ENCODE data around the gene HIVEP2.

DNA sequence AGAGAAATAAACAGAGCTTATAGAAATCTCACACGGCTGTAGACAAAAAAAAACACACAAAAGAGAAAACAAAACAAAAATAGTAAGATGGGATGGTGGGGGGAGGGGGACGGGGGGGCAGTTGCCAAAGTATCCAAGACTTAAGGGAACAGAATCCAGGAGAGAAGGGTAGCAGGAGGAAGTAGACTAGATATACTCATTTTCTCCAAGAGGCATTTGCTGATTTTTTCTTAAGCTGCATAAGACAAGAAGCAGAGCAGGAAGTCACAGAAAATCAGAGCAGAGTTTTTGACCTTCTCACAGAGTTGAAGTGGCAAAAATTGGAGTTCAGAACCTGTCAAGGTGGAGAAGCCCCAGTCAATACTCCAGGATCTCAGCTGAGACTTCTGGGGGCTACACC, 237.7 kb downstream of the HIVEP2 start:
- TF ChIP-seq, protein P1, sequence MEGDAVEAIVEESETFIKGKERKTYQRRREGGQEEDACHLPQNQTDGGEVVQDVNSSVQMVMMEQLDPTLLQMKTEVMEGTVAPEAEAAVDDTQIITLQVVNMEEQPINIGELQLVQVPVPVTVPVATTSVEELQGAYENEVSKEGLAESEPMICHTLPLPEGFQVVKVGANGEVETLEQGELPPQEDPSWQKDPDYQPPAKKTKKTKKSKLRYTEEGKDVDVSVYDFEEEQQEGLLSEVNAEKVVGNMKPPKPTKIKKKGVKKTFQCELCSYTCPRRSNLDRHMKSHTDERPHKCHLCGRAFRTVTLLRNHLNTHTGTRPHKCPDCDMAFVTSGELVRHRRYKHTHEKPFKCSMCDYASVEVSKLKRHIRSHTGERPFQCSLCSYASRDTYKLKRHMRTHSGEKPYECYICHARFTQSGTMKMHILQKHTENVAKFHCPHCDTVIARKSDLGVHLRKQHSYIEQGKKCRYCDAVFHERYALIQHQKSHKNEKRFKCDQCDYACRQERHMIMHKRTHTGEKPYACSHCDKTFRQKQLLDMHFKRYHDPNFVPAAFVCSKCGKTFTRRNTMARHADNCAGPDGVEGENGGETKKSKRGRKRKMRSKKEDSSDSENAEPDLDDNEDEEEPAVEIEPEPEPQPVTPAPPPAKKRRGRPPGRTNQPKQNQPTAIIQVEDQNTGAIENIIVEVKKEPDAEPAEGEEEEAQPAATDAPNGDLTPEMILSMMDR (IDR thresholded peaks at IDR 0.05), result no peak
- TF ChIP-seq POLR2A (IDR thresholded peaks at IDR 0.05), result no peak
